Measurements from ENCODE around the gene DBH. TPM values are rescaled to one million over a fixed set of nuclear protein-coding genes. Genes with fewer than 3 reads are reported as not detected.
"Not testable (repeated sequence)": the region's sequence is repeated elsewhere in the genome, so short reads cannot be mapped to it uniquely, and the experiment has no call there.

Gene DBH
- polyA plus RNA-seq, 12 donors: 0.39 to 1.0 (median 0.59) TPM; not detected in 2

DNA sequence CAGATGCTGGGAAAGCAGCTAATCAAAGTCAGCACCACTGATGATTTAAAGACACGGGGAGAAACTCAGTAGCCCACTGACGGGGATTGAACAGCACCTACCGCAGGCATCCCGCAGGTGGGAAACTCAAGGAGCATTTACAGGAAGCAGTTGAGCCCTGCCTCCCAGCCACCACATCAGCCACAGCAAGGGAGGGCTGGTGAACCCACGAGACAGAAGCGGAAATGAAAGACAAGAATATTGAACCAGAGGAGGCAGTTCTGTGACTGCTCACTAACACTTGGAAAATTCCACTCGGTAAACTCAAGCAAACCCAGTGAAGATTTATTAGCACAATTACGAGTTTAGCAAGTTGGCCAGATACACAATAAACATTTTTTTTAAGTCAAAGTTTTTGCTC is 16.4 kb upstream of the DBH start:
- no peak for DNase-seq

DNA sequence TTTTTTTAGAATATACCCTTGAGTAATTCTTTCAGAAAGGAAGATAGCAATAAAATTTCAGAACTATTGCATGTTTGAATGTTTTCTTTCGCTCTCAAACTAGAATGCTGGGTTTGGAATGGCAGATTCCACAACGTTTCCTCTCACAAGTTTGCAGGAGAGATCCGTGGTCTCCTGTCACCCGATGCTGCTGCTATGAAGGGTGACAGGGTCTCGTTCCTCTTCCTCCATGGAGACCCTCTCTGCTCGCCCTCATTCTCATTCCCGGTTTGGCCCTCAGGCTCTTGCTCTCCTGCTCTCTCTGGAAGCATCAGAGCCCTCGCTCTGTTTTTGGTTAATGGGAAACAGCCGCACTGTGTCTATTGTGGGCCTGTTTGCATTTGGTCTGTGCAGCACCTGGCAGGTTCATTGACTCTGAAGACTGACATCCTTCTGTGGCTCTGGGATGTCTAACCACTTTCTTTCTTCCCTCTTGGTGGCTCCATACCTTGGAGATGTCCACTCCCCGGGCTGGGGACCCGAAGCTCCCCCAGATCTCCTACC is 14.4 kb upstream of the DBH start:
- DNase-seq: no peak

- DNase-seq: no peak
Measured at GRCh38 chr9:133622555-133622954, 13.6 kb upstream of the DBH start.

GRCh38 chr9:133626008-133626407 is 10.2 kb upstream of the DBH start:
- not testable (repeated sequence) for DNase-seq

DNA sequence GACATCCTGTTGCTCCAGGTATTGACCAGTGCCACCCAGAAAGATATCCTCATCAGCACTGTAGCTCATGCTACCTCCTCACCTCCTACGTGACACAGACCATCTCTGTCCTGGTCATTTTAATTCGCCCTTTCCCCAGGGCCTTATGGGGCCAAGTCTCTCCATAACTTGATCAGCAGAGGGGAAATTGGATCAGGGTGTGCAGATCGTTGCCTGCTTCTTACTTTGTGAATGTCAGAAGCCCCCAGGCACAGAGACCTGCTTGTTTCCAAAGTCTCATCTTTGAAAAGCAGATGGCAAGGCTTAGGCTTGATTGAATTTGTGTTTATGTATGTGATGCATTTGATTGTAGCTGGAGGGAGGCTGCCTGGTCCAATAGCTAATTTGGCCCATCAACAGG is 8.8 kb upstream of the DBH start:
- DNase-seq: no peak

DNA sequence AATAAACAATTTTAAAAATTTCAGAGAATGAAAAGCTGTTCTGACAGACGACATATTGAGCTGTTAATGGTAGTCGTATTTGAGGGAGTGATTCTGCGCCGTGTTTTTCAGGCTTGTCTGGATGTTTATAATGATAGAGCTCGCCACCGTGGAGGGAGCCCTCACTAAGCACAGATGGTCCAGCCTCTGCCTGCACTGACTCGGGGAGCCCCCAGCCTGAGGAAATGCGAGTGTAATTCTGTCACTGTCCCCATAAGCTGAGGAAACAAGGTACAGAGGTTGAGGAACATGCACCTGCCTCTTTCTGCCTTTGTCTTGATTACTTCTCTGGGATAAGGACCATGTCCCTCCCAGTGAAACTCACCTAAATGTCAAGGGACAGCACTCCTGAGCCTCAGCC is 7.4 kb upstream of the DBH start:
- DNase-seq: no peak

GRCh38 chr9:133629221-133630110 is 6.7 kb upstream of the DBH start:
- no peak for DNase-seq

DNA sequence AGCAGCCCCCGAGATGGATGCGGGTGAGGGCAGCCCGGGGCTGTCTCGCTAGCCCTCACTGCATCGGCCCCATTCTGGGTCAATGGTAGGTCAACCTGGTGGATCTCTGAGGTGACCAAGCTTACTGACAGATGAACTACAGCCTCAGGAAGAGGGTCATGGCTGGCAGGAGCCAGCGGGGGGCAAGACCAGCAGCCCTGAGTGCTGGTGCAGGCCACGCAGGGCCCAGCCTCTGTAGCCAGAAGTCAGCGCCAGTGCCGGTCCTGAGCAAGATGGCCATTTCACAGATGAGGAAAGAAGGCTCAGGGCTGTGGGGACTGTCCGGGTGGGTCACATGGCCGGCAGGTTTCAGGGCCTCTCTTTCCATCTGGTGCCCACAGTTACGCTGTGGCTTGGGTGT is 5.1 kb upstream of the DBH start:
- DNase-seq: no peak

DNA sequence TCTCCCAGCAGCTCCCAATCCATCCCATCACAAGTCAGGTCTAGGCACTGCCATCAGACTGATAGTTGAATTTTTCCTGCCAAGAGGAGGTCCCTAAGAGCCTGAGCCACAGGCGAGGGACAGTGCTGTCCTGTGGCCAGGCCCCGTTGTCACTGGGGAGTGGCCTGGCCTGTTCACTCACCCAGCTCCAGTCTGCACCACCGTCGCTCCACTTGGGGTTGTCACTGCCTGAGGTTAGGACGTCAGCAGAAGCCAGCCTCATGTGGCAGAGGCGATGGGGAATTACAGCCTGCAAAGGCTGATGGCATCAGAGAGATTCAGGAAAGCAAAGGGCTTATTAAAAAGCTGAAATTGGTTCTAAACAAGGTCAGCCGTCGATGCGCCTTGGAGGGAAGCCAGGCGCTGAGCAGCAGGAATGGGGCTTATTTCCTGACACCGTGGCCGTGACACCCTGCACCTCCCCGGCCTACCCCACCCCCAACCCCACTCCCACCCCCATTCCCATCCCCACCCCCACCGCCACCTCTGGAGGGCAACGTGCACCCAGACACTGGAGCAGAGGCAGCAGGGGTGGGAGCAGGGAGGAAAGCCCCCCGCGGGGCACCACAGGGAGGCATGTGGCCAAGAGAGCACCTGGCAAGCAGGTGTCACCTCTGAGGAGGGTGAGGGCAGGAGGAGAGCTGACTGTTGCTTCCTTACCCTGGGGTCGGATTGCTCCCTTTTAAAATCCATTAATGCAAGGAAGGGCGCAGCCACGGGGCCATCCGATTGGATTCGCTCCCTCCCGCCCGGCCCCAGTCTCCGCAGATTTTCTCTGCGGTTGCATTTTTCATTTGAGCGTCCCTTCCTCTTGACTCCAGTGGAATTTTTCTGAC is 3.1 kb upstream of the DBH start:
- no peak for DNase-seq

- DNase-seq: no peak
Measured at GRCh38 chr9:133633681-133634080, 2.5 kb upstream of the DBH start.

- no peak for DNase-seq
Measured at GRCh38 chr9:133634081-133634691, 2.0 kb upstream of the DBH start.

- no peak for DNase-seq
Measured at GRCh38 chr9:133635098-133635497, 1.1 kb upstream of the DBH start.

DNA sequence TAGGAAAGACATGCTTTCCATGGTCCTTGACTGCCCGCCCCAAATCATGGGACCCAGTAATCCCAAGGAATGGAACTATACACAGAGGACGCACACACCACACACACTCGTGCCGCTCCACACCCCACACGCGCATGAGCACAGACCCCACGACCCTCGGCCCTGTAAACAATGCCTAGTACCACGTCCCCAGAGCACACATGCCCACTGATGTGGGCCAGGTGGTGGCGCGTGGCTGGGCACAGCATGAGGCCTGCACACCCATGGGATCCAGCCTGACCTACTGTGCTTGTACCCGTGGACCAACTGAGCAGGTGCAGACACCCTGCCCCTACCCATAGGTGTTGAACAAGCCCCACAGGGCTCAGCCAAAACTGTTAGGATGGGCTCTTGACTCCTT is 739 bp downstream of the DBH start:
- no peak for DNase-seq

GRCh38 chr9:133637451-133638055 is 1.4 kb downstream of the DBH start:
- no peak for DNase-seq

GRCh38 chr9:133638076-133638475 is 1.9 kb downstream of the DBH start:
- DNase-seq: no peak

DNA sequence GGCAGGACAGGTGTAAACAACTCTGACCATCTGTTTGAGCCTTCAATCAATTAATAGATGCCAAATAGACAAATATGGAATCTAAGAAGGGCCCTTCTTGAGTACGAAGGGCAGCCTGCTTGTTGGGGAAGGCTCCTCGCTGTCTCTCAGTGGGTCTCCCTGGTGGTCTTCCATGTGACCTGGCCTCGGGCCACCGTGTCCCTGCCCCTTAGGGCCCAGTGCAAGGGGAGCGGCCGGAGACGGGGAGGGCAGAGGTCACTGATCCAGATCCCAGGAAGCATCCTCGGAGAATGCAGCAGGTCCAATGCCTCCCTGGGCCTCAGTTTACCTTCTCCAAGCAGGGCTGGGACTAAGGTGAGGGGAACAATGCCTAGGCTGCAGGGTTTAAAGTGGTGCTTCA is 2.5 kb downstream of the DBH start:
- DNase-seq: no peak

DNA sequence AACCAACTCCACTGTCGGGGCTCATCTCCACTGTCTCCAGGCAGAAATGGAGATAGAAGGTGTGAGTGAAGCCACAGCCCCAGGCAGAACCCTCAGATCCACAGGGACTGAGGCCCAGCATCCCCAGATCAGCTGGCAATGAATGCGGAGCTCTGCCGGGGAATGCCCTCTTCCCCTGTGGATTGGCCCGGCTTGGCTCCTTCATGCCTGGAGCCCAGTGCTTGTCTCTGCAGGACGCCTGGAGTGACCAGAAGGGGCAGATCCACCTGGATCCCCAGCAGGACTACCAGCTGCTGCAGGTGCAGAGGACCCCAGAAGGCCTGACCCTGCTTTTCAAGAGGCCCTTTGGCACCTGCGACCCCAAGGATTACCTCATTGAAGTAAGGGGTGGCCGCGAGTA is 3.5 kb downstream of the DBH start:
- no peak for DNase-seq

GRCh38 chr9:133640160-133640559 is 4.0 kb downstream of the DBH start:
- DNase-seq: no peak

DNA sequence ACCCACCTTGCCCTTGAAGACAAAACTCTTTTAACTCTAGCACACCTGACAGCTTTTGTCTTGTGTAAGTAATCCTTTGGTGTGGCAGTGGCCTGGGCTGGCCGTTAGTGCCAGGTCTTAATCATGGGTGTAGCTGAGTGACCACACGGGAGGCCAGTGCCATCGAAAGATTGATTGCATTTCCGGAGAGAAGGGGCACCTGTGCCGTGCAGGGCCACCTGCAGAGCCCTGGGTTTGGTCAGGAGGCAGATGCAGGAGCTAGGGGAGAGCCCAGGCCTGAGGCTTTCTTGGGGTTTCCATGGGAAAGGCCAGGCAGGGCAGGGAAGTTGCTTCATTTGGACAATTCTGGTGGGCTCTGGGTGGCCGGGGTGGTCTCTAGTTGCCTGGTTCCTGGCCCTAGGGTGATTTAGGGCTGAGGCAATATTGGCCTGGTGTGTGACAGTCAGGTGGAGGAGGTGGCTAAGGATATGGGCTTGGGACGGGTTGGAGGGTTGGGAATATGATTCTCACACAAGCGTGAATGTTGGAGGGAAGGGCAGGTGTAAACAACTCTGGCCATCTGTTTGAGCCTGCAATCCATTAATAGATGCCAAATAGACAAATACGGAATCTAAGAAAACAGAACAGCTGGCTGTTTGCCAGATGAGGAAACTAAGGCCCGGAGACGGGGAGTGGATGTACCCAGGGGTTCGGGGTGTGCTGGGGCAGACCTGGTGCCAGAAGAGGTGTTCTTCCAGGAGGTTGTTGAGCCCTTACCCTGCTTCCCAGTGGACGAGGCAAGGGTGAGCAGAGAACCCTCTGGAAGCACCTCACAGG is 4.6 kb downstream of the DBH start:
- DNase-seq: no peak

DNA sequence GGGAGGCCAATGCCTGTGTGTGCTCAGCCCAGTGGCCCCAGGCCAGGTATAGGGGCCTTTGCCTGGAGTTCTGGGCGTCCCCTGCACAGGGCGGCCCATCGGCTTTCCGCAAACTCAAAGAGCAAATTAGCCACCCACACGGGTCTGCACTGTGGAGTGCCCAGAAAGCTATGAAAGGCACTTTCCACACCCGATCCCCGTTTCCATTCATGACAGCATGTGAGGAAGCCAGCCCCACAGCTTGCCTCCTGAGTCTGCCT is 5.2 kb downstream of the DBH start:
- no peak for DNase-seq
